K562 (cell line): ENCODE results near the gene GOLGA2. TPM values are rescaled to one million over a fixed set of nuclear protein-coding genes. Genes with fewer than 3 reads are reported as not detected.
A peak's percentile ranks its signal among the peaks of the same experiment; 100 is the strongest.

Experiments
- ATAC-seq: fragments of 200-7000 bp; cut with Tn5 transposase; 3 replicates; pipeline ENCODE4 v1.9.1; 2020; ENCODE audit warnings: moderate library complexity
- BruUV-seq: library from RNA; stranded (reverse); fragments of 400-500 nt; replicated peaks from 2 replicates; lab custom pipeline; 2021; lab: Mats Ljungman, UMichigan
- CTCF ChIA-PET: fragments of 300-600 bp; formaldehyde crosslinking; extraction: SDS; loops from one replicate; lab custom pipeline; 2021; ENCODE audit warnings: low intra/inter-chr PET ratio; lab: Yijun Ruan, JAX
- POLR2A ChIA-PET: fragments of 300-600, 350-650 bp; sonication (Branson Sonifier 250); formaldehyde crosslinking; extraction: SDS; loops from one replicate; lab custom pipeline; 2021; ENCODE audit warnings: antibody characterized with exemption, inconsistent platforms; lab: Yijun Ruan, JAX
- DNase-seq, 4 experiments: peaks; one replicate each; pipeline versions ENCODE4 v3.0.0 to v3.0.0-alpha.2; 2011 to 2018; ENCODE audit warnings: low spot score in 3 of 4, mixed read lengths in 3 of 4; ENCODE audit errors: extremely low read depth in 1 of 4
- FAIRE-seq: peaks from 2 replicates; lab custom pipeline; 2011; peaks lifted over from hg19 to GRCh38; lab: Jason Lieb, UNC
- H2AFZ ChIP-seq: 2 replicates; pipeline ENCODE4 v1.6.0; 2011; ENCODE audit warnings: low read depth, low read length, control low read depth, inconsistent platforms
- H3K27ac ChIP-seq: fragments of 200-600 bp; 3 replicates; pipeline ENCODE4 v1.8.0; 2011; ENCODE audit warnings: low read depth, mild to moderate bottlenecking, control low read depth, inconsistent platforms, low read length, moderate library complexity, mixed read lengths; ENCODE audit errors: extremely low read depth
- H3K27me3 ChIP-seq, 2 experiments: fragments of 300-600 bp in 1 of 2; 2 replicates in 1 of 2; 3 replicates in 1 of 2; pipeline versions ENCODE4 v1.6.0 to v1.8.0; 2011; ENCODE audit warnings: inconsistent platforms in 2 of 2, low read length in 2 of 2, mild to moderate bottlenecking in 1 of 2, mixed read lengths in 1 of 2, moderate library complexity in 1 of 2; ENCODE audit not compliant: control insufficient read depth in 2 of 2, insufficient read depth in 2 of 2
- H3K36me3 ChIP-seq: fragments of 300-600 bp; 3 replicates; pipeline ENCODE4 v1.8.0; 2011; ENCODE audit warnings: mild to moderate bottlenecking, low read length, inconsistent platforms; ENCODE audit not compliant: control insufficient read depth, insufficient read depth
- H3K4me1 ChIP-seq, 2 experiments: fragments of 200-600 bp in 1 of 2; replicated peaks in 1 of 2; 2 replicates in 1 of 2; 3 replicates in 1 of 2; pipeline versions ENCODE4 v1.5.1 to v1.8.0; 2011; ENCODE audit warnings: inconsistent platforms in 2 of 2, low read length in 2 of 2, mild to moderate bottlenecking in 1 of 2, mixed read lengths in 1 of 2, moderate library complexity in 1 of 2; ENCODE audit not compliant: control insufficient read depth in 2 of 2, insufficient read depth in 2 of 2
- H3K4me2 ChIP-seq: 2 replicates; pipeline ENCODE4 v1.6.1; 2011; ENCODE audit warnings: low read length, control low read depth, inconsistent platforms, mixed read lengths; ENCODE audit not compliant: insufficient read depth
- H3K4me3 ChIP-seq: fragments of 200-600 bp; sonication (generic), shearing (Covaris generic); 2 replicates; pipeline ENCODE4 v1.5.1; 2016; ENCODE audit warnings: control low read depth, inconsistent platforms
- H3K79me2 ChIP-seq: fragments of 200-600 bp; 3 replicates; pipeline ENCODE4 v1.8.0; 2011; ENCODE audit warnings: low read length, inconsistent platforms; ENCODE audit not compliant: control insufficient read depth, insufficient read depth
- H3K9ac ChIP-seq, 2 experiments: 2 replicates each; pipeline versions ENCODE4 v1.6.0 to v1.6.1; 2011; ENCODE audit warnings: low read depth in 2 of 2, low read length in 2 of 2, control low read depth in 1 of 2, inconsistent platforms in 1 of 2, mild to moderate bottlenecking in 1 of 2, mixed read lengths in 1 of 2; ENCODE audit not compliant: insufficient read depth in 1 of 2
- H3K9me1 ChIP-seq: one replicate; pipeline ENCODE4 v1.6.0; 2011; ENCODE audit warnings: inconsistent platforms, mild to moderate bottlenecking, low read length, moderate library complexity; ENCODE audit not compliant: control insufficient read depth, insufficient read depth
- H3K9me3 ChIP-seq: replicated peaks from 2 replicates; pipeline ENCODE4 v1.5.1; 2011; ENCODE audit warnings: low read depth, low read length, inconsistent platforms; ENCODE audit not compliant: control insufficient read depth, insufficient read depth
- H4K20me1 ChIP-seq: replicated peaks from 2 replicates; pipeline ENCODE4 v1.6.1; 2011; ENCODE audit warnings: low read length, inconsistent platforms, mixed read lengths; ENCODE audit not compliant: control insufficient read depth, insufficient read depth
- CLOCK ChIP-seq: fragments of 250-450 bp; sonication (Bioruptor Pico); IDR thresholded peaks from 2 replicates; pipeline ENCODE4 v1.4.0; 2020; ENCODE audit warnings: mild to moderate bottlenecking, moderate library complexity, borderline replicate concordance
- DIDO1 ChIP-seq: fragments of 450-650 bp; IDR thresholded peaks from 2 replicates; pipeline ENCODE4 v1.6.1; 2016; ENCODE audit warnings: low read depth, missing biosample characterization, missing genetic modification characterization
- ESRRA ChIP-seq: fragments of 450-650 bp; IDR thresholded peaks from 2 replicates; pipeline ENCODE4 v1.6.1; 2014; ENCODE audit warnings: low read depth, mild to moderate bottlenecking, moderate library complexity, borderline replicate concordance
- ESRRB ChIP-seq: fragments of 250-450 bp; sonication (Bioruptor Pico); IDR thresholded peaks from 2 replicates; pipeline ENCODE4 v1.5.0; 2020; ENCODE audit warnings: mild to moderate bottlenecking, moderate library complexity, borderline replicate concordance
- HLTF ChIP-seq: fragments of 450-650 bp; IDR thresholded peaks from 2 replicates; pipeline ENCODE4 v1.6.1; 2016
- HMGXB4 ChIP-seq: sonication (generic); formaldehyde crosslinking; IDR thresholded peaks from 2 replicates; pipeline ENCODE4 v1.8.1; 2023; ENCODE audit warnings: mild to moderate bottlenecking, missing genetic modification reagents
- HSF4 ChIP-seq: fragments of 250-450 bp; sonication (Bioruptor Pico); IDR thresholded peaks from 2 replicates; pipeline ENCODE4 v2.1.2; 2022; ENCODE audit warnings: mild to moderate bottlenecking, moderate library complexity, borderline replicate concordance
- MCM3 ChIP-seq: fragments of 450-650 bp; IDR thresholded peaks from 2 replicates; pipeline ENCODE4 v1.6.1; 2016
- PPARD ChIP-seq: fragments of 250-450 bp; sonication (Bioruptor Pico); IDR thresholded peaks from 2 replicates; pipeline ENCODE4 v1.8.0; 2022; ENCODE audit warnings: inconsistent platforms, mild to moderate bottlenecking, moderate library complexity
- PURB ChIP-seq: sonication (generic); formaldehyde crosslinking; IDR thresholded peaks from 2 replicates; pipeline ENCODE4 v1.9.0; 2021; ENCODE audit warnings: low read depth, mild to moderate bottlenecking, missing genetic modification reagents
- SNIP1 ChIP-seq: fragments of 450-650 bp; IDR thresholded peaks from 2 replicates; pipeline ENCODE4 v1.7.1; 2017; ENCODE audit warnings: low read depth, mild to moderate bottlenecking
- TAF15 ChIP-seq: fragments of 200-400 bp; formaldehyde crosslinking; IDR thresholded peaks from 2 replicates; pipeline ENCODE4 v1.6.1; 2017; ENCODE audit warnings: mild to moderate bottlenecking, low read depth, low read length, moderate library complexity
- XRCC4 ChIP-seq: IDR thresholded peaks from one replicate; pipeline ENCODE4 v1.6.1; 2011; ENCODE audit not compliant: insufficient read depth, insufficient read length; ENCODE audit errors: extremely low read depth
- ZBTB49 ChIP-seq: sonication (generic); formaldehyde crosslinking; IDR thresholded peaks from 2 replicates; pipeline ENCODE4 v1.8.0; 2022; ENCODE audit warnings: missing genetic modification reagents, mild to moderate bottlenecking, borderline replicate concordance
- ZNF184 ChIP-seq: sonication (generic); formaldehyde crosslinking; IDR thresholded peaks from 2 replicates; pipeline ENCODE4 v1.5.0; 2020; ENCODE audit warnings: missing genetic modification reagents
- ZNF354B ChIP-seq: fragments of 250-450 bp; sonication (Bioruptor Pico); IDR thresholded peaks from 2 replicates; pipeline ENCODE4 v1.4.0; 2020
- ZNF507 ChIP-seq: conservative IDR thresholded peaks from 2 replicates; pipeline ENCODE4 v1.6.1; 2017; ENCODE audit warnings: missing genetic modification characterization, missing compliant biosample characterization
- WGBS: fragments of 100-300 bp; shearing (Covaris generic); methylation state at CpG from one replicate; pipeline ENCODE4 v1.1.6; 2016; ENCODE audit warnings: low coverage, mixed read lengths; ENCODE audit not compliant: insufficient coverage; ENCODE audit errors: missing lambda C conversion rate; 5-methylcytosine and 5-hydroxymethylcytosine counted together
- in situ Hi-C: fragments of 300-500 bp; cut with MboI; formaldehyde crosslinking; loops from 4 replicates; pipeline ENCODE4 v1.15.0; 2018; ENCODE audit warnings: inconsistent platforms, mixed read lengths
- intact Hi-C: fragments of 100-400 bp; cut with micrococcal nuclease; formaldehyde crosslinking; loops from 2 replicates; pipeline ENCODE4 v1.14.2; 2022
- polyA plus RNA-seq, 8 experiments: library from polyadenylated mRNA; depleted of rRNA in 4 of 8; stranded (reverse) in 5 of 8; unstranded in 3 of 8; fragments of >200 nt; fragmentation: Nextera tagmentation in 2 of 8; fragmentation: Illumina TruSeq in 1 of 8; extraction: Ambion mirVana in 2 of 8; extraction: Trizol in 1 of 8; gene quantifications; 2 replicates each; pipeline versions ENCODE4 v1.2.1 to v1.2.3, GENCODE V29; 2011 to 2014; ENCODE audit warnings: inconsistent platforms in 1 of 8, missing spikeins in 1 of 8
- total RNA-seq, 7 experiments: library from RNA; depleted of rRNA in 6 of 7; stranded (reverse); fragments of >200 nt in 6 of 7; fragmentation: Illumina TruSeq in 2 of 7; extraction: Trizol in 2 of 7; gene quantifications; 2 replicates each; pipeline versions ENCODE4 v1.2.1 to v1.2.3, GENCODE V29; 2011 to 2021; ENCODE audit warnings: low replicate concordance in 1 of 7

Gene GOLGA2
- total and polyA plus RNA-seq, 9 of the 15 experiments (the other 6 are each of a cell fraction or from before 2014, with no cell fraction given) = 15.7 to 138 (median 76.0) TPM

GRCh38 chr9:128222026-128222425 lies 53.8 kb downstream of the GOLGA2 start:
- Histone ChIP-seq H3K9me3 (no peaks in the 10 kb centered on the region), H3K4me1 (peaks cover 12 to 56% of the 10 kb centered on the region in 2 experiments), H3K4me3 (no peak overlapping the region), H4K20me1 (peaks cover 10% of the 10 kb centered on the region), H3K9me1 (peaks cover 5% of the 10 kb centered on the region), H2AFZ (no peak overlapping the region), H3K27ac (no peak overlapping the region), H3K4me2 (no peak overlapping the region), H3K36me3 (peaks cover 6% of the 10 kb centered on the region; the same call in 1 of the 3 replicates), H3K27me3 (no peaks in the 10 kb centered on the region), H3K79me2 (no peaks in the 10 kb centered on the region), H3K9ac (peak overlapping the region in 1 of 2 experiments; percentile 47; a peak in 2 of 4 replicates)
- ChIA-PET CTCF (no interaction called here), POLR2A (interaction anchor here (0.5 to 2.0 kb wide), 11 partner anchors 11 to 393 kb away, joined by 3 to 11 read pairs (median 3); partner anchors contain the start of genes GOLGA2 and SWI5)
- FAIRE-seq (no peak), ATAC-seq (no peak), DNase-seq (no peak)
- TF ChIP-seq TAF15 = 0 out of 2 replicates have a peak, but pooled peaks have one; percentile 40
- no peak for TF ChIP-seq ZNF354B (CRISPR knock-in tag)
- no peak for TF ChIP-seq ZNF184 (CRISPR knock-in tag)
- 0 out of 2 replicates have a peak, but pooled peaks have one; percentile 18 for TF ChIP-seq PPARD
- no peak for TF ChIP-seq ZNF507
- TF ChIP-seq HLTF = no peak
- TF ChIP-seq PURB = no peak
- no peak for TF ChIP-seq XRCC4
- TF ChIP-seq ESRRB = no peak
- no peak for TF ChIP-seq CLOCK (CRISPR knock-in tag)
- no peak for TF ChIP-seq MCM3
- no peak for TF ChIP-seq SNIP1
- peak; percentile 53; the same call in 1 of the 2 replicates for TF ChIP-seq HMGXB4 (CRISPR knock-in tag)
- TF ChIP-seq ZBTB49 = no peak
- TF ChIP-seq DIDO1 (tag) = no peak
- TF ChIP-seq HSF4 (CRISPR knock-in tag) = no peak
- no peak for TF ChIP-seq ESRRA
- intact Hi-C loops = no loop called here
- no TSS peak for BruUV-seq
- in situ Hi-C loops = no loop called here
- 56% methylated on average over 10 of the region's 10 CpGs for WGBS
